ENCODE results near the gene POU2F3. TPM values are rescaled to one million over a fixed set of nuclear protein-coding genes. Genes with fewer than 3 reads are reported as not detected.

POU2F3 gene
- total and polyA plus RNA-seq, 4 donors, result 2.6 to 3.9 (median 3.1) TPM

- WGBS, 2 donors, result 73 to 86% methylated on average over 12 of the region's 12 CpGs
- ATAC-seq (ENCODE audit: insufficient read depth, low FRiP score) (no peak), DNase-seq (no peak)
- H3K4me3 ChIP-seq, result no peak overlapping the region
- no peaks in the 10 kb centered on the region for H3K36me3 ChIP-seq (ENCODE audit: control insufficient read depth in 4 of 4, insufficient read depth in 4 of 4, low read length in 4 of 4)
- peak overlapping the region in 1 of 2 donors; percentile 0 for H3K27ac ChIP-seq (ENCODE audit: low read depth in 1 of 2, low read length in 1 of 2)
- no peak overlapping the region for H3K9ac ChIP-seq (ENCODE audit: insufficient read depth in 1 of 2, low read length in 2 of 2)
- H3K9me3 ChIP-seq (ENCODE audit: control insufficient read depth in 4 of 4, insufficient read depth in 3 of 4, low read length in 3 of 4), result no peaks in the 10 kb centered on the region
- H3K27me3 ChIP-seq (ENCODE audit: control insufficient read depth in 3 of 3, insufficient read depth in 3 of 3, low read length in 2 of 3), result no peaks in the 10 kb centered on the region
- no peak for TF ChIP-seq CTCF (IDR thresholded peaks at IDR 0.05; ENCODE audit: control extremely low read depth, extremely low read depth)
- peaks cover 0 to 6% (median 0%) of the 10 kb centered on the region in 5 donors for H3K4me1 ChIP-seq (ENCODE audit: control insufficient read depth in 5 of 5, insufficient read depth in 5 of 5, low read length in 5 of 5)
Observed at GRCh38 chr11:120305286-120305685, 65.3 kb downstream of the POU2F3 start.

- Histone ChIP-seq H3K27ac (ENCODE audit: low read depth in 1 of 2, low read length in 1 of 2) (no peak overlapping the region), H3K27me3 (ENCODE audit: control insufficient read depth in 3 of 3, insufficient read depth in 3 of 3, low read length in 2 of 3) (no peaks in the 10 kb centered on the region), H3K9me3 (ENCODE audit: control insufficient read depth in 4 of 4, insufficient read depth in 3 of 4, low read length in 3 of 4) (no peaks in the 10 kb centered on the region), H3K4me1 (ENCODE audit: control insufficient read depth in 5 of 5, insufficient read depth in 5 of 5, low read length in 5 of 5) (peaks cover 0 to 6% (median 0%) of the 10 kb centered on the region in 5 donors), H3K9ac (ENCODE audit: insufficient read depth in 1 of 2, low read length in 2 of 2) (no peak overlapping the region), H3K4me3 (no peak overlapping the region), H3K36me3 (ENCODE audit: control insufficient read depth in 4 of 4, insufficient read depth in 4 of 4, low read length in 4 of 4) (no peaks in the 10 kb centered on the region)
- DNase-seq (no peak), ATAC-seq (ENCODE audit: insufficient read depth, low FRiP score) (no peak)
- 61 to 68% methylated on average over 11 of the region's 11 CpGs for WGBS, 2 donors
- TF ChIP-seq CTCF (IDR thresholded peaks at IDR 0.05; ENCODE audit: control extremely low read depth, extremely low read depth), result no peak
Observed at GRCh38 chr11:120306519-120307242, 66.7 kb downstream of the POU2F3 start.

- no peak overlapping the region for H3K27ac ChIP-seq (ENCODE audit: low read depth in 1 of 2, low read length in 1 of 2)
- no peaks in the 10 kb centered on the region for H3K27me3 ChIP-seq (ENCODE audit: control insufficient read depth in 3 of 3, insufficient read depth in 3 of 3, low read length in 2 of 3)
- H3K36me3 ChIP-seq (ENCODE audit: control insufficient read depth in 4 of 4, insufficient read depth in 4 of 4, low read length in 4 of 4), result no peaks in the 10 kb centered on the region
- no peak overlapping the region for H3K4me3 ChIP-seq
- TF ChIP-seq CTCF (IDR thresholded peaks at IDR 0.05; ENCODE audit: control extremely low read depth, extremely low read depth), result no peak
- no peak overlapping the region for H3K9ac ChIP-seq (ENCODE audit: insufficient read depth in 1 of 2, low read length in 2 of 2)
- no peaks in the 10 kb centered on the region for H3K9me3 ChIP-seq (ENCODE audit: control insufficient read depth in 4 of 4, insufficient read depth in 3 of 4, low read length in 3 of 4)
- peaks cover 0 to 4% (median 0%) of the 10 kb centered on the region in 5 donors for H3K4me1 ChIP-seq (ENCODE audit: control insufficient read depth in 5 of 5, insufficient read depth in 5 of 5, low read length in 5 of 5)
- WGBS, 2 donors, result 95% methylated on average over 10 to 11 of the region's 11 CpGs
- ATAC-seq (ENCODE audit: insufficient read depth, low FRiP score), result no peak
- no peak for DNase-seq
Observed at GRCh38 chr11:120307476-120307875, 67.5 kb downstream of the POU2F3 start.

Data from lung (tissue), 12 donors.